Sigmoid colon (tissue), 4 donors: ENCODE data around the gene BNIP5.

Experiments
- CTCF ChIP-seq, 4 experiments: fragments of 450-650 bp in 3 of 4; fragments of 200-600 bp in 1 of 4; IDR thresholded peaks; one replicate each; pipeline ENCODE4 v1.5.1; 2016 to 2019; ENCODE audit warnings: antibody characterized with exemption in 4 of 4, mild to moderate bottlenecking in 3 of 4, moderate library complexity in 2 of 4
- POLR2A ChIP-seq, 2 donors: fragments of 450-650 bp; IDR thresholded peaks; one replicate each; pipeline ENCODE4 v1.6.1; 2016; ENCODE audit warnings: antibody characterized with exemption in 2 of 2, mild to moderate bottlenecking in 2 of 2, moderate library complexity in 2 of 2
- POLR2AphosphoS5 ChIP-seq, 4 donors: sonication (generic); formaldehyde crosslinking; IDR thresholded peaks; one replicate each; pipeline ENCODE4 v1.6.1; 2017; ENCODE audit warnings: antibody characterized with exemption in 4 of 4

- TF ChIP-seq CTCF (IDR thresholded peaks at IDR 0.05), result no peak
- TF ChIP-seq POLR2A (IDR thresholded peaks at IDR 0.05), result no peak
- TF ChIP-seq POLR2AphosphoS5 (IDR thresholded peaks at IDR 0.05), result no peak
These were observed 9.3 kb downstream of the BNIP5 start for GRCh38 chr6:36327226-36327918.
